ENCODE measurements around the gene SEMA6A. TPM values are rescaled to one million over a fixed set of nuclear protein-coding genes. Genes with fewer than 3 reads are reported as not detected.

Gene SEMA6A
- total RNA-seq, 1 donor from 2014 or later, result 6.9 TPM

DNA sequence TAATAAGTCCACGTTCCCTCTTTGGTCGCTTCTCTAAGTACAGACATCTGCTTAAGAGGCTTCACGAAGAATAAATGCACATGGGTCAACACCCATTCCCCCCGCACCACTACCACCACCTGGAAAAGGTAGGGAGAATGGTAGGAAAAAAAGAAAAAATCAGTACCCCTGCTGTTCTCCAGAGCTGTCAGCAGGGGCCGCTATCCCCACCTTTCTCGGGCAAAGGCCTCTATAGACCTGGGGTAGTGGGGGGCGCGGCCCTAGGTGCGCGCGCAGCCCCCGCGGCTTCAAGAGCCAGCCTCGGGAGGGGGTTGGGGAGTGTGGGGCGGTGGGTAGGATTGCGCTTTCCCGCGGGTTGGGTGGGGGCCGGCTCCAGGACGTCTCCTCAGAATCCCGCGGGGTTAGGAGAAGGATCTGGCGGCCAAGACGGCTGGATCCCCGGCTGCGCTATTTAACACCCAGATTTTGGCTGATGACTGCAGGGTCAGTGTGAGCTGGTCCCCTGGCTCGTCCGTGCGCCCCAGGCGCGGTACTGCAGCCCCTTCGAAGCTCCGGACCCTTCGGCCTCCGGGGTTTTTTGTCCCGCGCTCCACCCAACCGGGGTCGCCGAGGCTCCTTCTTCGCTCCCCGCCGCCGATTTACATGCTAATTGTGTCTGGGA, 1.6 kb upstream of the SEMA6A start:
- peak; percentile 46 for DNase-seq (ENCODE audit: low read depth)

DNA sequence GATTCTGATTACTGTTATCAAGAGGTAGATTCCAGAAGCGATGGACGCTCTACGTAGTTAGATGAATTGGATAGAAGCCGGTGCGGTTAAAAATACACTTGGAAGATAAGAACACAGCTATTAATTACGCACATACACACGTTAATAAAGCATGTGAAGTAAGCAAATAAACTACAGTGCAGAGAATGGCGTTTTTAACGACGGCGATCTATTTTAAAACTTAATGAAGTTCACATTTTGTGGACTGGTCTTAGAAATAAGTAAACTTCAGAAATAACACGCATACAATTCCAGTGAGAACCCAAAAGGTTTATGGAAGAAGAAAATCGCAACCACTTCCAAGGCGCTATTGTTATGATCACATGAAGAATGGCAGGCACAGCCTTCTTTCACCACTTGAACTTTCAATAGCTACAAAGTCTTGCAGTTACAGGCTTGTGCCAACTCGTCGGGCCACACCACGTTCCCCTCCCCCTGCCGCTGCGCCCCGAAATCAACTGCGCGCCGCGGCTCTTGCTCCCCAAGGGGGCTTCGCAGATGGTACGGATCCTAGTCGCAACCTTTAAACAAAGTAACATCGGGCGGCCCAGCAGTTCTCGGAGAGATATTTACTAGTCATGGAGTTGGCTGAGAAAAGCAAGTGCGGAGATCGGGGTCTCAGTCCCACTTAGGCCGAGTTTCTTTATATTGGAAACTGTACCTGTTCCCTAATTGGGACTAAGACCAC, 866 bp upstream of the SEMA6A start:
- peak; percentile 47 for DNase-seq (ENCODE audit: low read depth)

DNA sequence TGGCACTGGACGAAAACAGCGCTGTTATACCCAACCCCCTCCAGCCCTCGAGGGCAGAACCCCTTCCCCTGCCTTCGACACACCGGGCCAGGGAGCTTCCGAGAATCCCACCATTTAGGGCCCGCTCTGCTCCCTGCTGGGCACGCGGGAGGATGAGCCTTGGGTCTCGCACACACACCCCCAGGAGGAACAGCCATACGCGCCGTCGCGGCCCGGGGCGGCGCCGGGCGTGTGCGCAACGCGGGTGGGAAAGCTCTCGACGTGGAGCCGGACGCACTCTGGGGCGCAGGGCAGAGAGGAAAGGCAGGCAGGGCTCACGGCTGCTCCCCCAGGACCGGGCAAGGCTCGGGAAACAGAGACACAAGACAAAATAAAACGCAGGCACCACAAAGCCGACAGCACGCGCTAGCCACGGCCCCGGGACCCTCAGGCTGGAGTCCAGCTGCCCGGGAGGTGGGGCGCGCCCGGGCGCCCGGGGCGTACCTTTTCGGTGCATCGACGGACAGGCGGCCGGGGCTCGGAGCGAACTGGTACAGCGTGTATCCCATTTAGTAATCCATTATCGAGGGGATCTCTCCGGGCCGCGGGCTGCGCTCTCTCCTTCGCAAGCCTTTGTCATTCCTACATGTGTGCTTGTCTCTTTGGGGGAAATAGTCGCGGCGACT, 789 bp downstream of the SEMA6A start:
- DNase-seq (ENCODE audit: low read depth), result no peak

DNA sequence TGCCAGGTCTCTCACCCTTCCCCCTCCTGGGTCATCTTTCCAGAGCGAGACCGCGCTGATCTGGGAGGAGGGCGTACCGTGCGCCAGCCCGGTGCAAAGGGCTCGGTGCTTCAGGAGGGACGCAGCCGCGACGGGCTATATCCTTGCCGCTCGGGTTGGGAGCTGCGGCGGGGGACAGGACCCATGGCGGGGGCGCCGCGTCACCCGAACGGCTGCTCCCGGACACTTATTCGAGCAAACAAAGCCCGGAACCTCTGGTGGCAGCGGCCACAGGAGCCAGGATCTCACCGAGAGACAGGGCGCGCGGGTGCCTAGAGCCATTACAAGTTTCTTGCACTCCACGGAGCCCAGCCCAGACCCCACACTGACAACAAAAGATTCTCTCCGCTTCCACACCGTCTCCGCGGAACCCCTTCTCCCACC, 1.3 kb downstream of the SEMA6A start:
- no peak for DNase-seq (ENCODE audit: low read depth)

DNA sequence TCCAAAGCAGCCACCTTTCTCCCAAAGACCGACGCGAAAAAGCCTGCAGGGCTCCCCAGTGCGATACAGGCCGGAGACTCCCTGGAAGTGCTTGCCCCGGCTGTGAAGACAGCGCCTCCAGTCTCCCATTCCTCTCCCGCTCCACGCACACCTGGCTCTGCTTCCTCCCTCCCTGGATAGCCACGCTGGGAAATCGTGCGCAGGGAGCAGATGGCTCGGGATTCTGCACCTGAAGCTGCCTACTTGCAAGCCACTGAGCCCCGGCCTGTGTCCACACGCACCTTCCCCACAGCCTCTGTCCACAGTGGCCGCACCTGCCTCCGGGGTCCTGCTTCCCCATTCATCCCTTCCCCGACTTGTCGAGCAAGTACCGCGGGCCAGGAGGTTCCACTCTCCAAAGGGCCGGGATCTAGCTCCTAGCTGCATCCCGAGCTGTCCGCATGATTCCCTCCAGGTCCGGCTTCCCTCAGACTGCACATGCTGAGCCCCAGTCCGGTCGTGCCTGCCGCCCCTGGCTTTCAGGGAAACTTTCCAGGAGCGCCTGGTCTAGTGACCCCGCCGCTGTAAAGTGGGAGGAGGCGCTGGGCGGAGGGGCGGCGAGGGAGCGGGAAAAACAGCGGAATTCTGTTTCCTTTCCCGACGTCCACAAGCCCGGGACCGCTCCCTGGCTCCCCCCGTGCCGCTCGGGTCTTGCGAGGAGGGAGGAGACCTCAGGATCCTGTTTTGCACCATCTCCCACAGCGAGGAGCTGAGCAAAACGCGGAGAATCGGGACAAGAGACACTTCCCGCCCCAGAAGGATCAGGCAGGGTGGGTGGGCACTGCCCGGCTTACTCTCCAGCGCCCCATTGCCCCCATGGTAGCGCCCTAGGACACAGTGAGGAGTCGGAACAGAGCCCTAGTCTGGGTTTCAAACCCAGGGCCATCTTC, 2.0 kb downstream of the SEMA6A start:
- peak; percentile 21 for DNase-seq (ENCODE audit: low read depth)

DNA sequence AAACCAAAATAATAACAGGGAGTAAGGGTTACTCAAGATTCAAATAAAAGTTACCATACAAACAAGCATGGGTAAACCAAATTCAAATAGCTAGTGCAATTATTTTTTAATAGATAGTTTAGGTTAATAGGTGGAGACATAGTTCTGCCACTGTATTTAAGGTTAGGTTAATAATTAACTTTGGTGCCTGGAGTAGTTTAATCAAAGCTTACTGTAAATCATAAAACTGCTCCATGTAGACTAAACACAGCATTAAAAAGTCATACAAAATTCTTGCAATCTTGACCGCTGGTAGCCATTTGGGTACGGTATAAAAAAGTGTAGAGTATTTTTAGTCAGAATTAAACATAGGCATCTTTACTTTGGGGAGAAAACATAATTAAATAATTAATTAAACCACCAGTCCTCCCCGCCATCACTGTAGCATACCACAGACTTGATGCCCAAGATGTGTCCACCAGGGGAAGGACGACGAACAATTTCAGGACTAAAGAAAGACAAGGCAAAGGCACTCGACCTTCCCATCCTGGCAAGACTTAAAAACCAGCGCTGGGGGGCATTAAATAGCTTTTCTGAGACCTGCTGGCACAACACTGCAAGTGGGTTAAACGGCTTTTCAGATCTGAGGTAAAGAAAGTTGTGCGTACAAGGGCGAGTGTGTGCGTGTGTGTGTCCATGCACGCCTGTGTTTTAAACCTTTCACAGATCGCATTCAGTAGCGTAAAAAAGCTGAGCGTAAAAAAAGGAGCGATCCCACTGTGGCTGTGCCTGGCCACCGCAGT, 2.9 kb downstream of the SEMA6A start:
- DNase-seq (ENCODE audit: low read depth), result peak; percentile 41

DNA sequence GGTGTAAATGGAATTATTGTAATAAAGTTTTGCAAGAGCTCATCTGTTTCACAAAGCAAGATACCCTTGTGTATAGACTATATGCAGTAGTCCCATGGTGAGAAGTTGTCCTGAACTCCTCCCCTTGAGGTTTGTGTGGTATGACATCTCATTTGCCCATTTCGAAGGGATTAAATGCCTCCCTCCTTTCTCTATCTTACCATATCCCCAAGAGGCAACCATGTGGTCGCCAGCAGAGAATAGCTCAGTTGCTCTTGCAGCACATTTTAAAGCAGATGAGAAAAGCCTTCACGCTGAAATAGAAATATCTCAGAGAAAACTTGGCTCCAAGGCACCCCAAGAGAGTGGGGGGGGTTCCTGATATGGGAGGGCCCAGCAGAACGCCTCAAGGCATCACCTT, 4.6 kb downstream of the SEMA6A start:
- no peak for DNase-seq (ENCODE audit: low read depth)

DNA sequence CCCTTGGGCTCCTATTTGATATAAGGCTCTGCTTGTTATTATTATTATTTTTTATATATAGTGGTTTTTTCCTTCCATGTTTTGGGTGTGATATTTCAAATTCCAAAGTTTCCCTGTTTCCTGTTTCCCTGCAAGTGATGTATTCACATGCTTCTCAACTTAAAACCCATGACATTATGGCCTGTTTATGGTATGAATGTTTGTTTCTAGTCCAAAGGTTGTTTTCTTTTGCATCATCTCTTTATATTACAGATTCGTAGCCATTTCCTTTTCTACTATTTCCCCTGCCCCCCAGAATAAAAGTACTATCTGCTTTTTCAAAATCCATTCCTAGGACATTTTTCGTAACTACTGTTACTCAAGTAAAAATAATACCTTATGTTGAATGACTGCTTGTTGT, 7.5 kb downstream of the SEMA6A start:
- DNase-seq (ENCODE audit: low read depth), result no peak

DNA sequence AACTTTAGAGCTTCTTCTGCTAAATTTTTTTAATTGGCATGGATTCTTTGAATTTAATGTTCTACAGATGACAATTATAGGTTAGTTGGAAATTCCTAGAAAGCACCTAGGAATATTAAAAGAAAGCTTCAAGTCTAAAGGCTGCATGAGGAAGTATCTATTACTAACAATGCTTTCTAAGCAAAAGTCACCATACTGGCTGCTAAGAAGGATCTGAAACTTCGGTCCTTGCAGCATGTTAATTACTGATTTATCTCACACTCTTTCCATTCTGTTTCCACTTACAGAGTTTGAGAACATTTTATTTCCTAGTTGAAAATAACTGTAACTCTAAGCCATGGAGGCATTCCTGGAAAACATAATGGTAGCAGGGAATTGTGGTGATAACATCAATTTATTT, 8.4 kb downstream of the SEMA6A start:
- no peak for DNase-seq (ENCODE audit: low read depth)

DNA sequence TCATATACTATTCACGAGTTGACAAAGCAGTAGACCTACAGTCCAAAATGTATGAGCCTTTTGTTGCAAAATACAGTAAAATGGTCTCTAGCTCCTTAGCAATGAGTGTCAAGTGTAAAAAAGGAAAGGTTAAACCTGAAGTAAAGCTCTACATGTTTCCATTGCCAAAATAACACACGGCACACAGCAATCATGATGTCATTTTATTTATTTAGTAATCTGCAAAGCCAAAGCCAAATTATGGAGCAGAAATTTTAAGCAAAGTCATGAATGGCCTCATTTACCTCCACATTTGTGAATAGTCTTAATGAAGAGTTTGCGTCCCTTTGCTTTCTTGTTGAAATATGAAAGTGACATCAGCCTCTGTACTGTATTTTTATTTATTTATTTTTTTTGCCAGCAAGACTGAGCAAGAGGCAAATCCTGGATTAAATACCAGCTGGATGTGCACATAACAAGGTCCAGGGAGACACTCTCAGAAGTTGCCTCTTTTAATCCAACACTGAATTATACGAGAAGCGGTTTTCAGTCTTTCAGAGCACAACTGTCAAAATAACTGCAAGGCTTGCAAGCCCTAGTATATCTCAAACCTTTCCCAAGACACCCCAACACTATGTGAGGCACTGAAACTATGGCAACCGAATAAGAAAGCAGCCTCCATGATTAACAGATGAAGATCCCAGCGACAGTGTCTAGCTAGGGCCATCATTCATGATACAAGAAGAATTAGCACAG, 9.7 kb downstream of the SEMA6A start:
- no peak for DNase-seq (ENCODE audit: low read depth)

DNA sequence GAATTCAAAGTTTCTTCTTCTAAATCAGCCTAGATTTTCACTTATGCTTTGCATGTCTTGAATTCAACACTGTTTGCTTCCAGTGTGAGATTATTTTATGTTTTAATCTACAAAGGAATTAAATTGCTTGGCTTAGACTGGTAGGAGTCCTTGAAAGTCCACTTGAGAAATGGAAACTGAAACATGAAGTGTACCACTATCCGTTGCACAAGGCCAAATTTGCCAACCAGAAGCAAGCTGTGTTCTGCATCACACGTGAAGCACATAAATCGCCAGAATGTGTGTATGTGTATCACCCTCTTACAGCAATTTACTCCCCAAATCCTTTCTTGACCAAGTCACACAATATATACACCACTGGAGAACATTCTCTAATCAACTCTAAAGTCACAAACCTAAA, 10.3 kb downstream of the SEMA6A start:
- DNase-seq (ENCODE audit: low read depth), result no peak

DNA sequence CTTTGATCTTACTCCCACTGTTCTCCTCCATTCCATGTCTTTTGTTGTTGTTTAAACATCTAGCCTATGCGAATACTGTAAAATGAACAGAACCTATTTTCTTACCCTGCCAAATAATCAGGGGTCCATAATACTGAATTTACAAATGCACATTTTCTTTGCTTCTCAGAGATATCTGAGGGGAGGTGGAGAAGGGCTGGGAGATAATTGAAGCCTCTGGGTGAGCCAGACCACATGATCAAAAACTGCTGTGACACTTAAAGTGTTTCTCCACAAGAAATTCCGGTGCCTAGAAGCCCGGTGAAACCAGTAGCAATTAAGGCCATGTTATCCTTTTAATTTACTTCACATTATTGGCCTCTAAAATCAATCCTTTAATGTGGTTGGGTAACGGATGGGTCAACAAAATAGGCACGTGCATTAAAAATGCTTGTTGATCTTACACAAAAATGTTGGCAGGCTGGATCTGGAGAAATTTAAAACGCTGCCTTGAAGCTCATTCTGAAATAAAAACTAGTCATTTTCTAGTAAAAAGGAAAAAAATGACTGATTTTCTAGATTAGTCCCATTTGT, 10.8 kb downstream of the SEMA6A start:
- no peak for DNase-seq (ENCODE audit: low read depth)

DNA sequence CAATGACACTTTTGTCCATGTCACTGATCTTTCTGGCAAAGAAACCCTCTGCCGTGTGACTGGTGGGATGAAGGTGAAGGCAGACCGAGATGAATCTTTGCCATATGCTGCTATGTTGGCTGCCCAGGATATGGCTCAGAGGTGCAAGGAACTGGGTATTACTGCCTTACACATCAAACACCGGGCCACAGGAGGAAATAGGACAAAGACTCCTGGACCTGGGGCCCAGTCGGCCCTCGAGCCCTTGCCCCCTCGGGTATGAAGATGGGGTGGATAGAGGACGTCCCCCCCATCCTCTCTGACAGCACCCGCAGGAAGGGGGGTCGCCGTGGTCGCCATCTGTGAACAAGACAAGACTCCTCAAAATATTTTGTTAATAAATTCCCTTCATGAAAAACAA, 12.0 kb downstream of the SEMA6A start:
- no peak for DNase-seq (ENCODE audit: low read depth)

DNA sequence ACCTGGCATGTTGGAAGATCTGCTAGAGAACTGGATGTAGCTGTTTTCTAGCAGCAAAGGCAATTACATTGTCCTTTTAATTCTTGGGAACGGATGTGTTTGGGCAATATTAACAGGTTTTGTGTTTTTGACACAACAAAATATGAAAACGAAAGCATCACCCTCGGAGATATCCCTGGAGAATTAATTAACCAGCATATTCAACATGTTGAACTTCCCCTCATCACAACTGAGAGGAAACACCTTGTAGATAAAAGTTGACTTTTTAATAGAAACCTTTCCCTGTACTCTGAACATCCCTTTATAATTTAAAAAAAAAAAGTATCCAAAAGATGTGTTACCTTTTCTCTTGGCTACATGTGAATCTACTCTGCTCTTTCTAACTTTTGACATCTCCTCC, 13.0 kb downstream of the SEMA6A start:
- no peak for DNase-seq (ENCODE audit: low read depth)

DNA sequence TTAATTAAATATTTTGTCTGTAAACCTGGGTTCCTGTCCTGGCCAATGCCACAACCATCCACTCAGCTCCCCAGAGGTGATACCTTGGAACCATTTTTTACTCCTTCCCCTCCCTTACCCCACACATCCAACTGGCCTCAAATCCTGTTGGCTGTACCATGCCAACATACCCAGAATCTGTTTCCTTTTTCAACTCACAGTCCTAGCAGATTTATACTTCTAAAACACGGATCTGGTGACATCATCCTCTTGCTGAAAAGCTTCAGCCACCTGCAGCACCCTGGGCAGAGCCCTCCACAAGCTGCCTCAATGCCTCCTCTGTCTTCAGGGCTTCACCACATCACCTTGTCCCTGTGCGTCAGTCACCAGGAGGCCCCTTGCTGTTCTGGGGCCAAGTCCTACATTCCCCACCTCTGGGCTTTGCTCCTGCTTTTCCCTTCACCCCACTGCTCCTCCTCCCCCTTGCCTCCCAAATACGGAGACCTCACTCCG, 14.9 kb downstream of the SEMA6A start:
- no peak for DNase-seq (ENCODE audit: low read depth)

DNA sequence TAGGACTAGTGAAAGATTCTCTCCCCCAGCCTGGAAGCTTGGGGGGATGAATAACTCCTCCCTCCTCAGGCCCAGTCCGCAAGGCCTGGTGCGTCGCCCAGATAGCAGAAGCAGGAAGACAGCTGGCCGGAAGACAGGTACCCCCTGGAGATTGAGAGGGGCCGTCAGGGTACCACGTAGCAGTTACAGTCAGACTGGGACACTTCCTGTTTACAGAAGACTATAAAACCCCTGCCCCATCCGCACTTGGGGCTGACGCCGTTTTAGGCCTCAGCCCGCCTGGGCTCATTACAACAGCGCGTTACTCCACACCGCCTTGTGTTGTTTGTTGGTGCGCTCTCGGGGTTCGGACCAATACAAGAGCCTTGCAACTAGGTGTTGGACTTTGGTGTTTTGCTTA, 15.4 kb downstream of the SEMA6A start:
- no peak for DNase-seq (ENCODE audit: low read depth)

DNA sequence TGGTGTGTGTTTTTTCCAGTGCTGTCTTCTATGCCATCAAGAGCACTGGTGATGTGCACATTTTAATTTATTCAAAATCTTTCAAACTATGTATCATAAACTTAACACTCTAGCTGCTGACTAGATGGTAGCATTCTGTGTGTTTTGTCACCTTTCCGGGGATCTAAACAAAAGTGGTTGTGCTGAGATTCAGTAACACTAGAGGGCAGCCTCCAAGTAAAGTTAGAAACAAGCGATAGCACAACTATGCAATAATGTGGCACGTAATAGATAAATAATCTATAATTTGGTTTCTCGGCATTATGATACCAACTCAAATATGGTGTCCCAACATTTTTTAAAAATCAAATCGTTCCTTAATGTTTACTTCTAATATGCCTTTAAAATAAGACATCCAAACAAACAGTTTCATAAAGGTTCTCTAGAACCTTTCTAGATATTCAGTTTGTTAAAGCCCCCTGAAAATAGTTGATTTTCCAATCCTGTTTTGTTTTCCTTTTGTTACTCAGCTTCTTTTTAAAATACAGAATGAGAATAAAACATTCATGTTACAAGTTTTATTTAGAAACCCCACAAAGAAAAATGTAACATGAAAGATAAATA, 16.9 kb downstream of the SEMA6A start:
- DNase-seq (ENCODE audit: low read depth), result peak; percentile 42

DNA sequence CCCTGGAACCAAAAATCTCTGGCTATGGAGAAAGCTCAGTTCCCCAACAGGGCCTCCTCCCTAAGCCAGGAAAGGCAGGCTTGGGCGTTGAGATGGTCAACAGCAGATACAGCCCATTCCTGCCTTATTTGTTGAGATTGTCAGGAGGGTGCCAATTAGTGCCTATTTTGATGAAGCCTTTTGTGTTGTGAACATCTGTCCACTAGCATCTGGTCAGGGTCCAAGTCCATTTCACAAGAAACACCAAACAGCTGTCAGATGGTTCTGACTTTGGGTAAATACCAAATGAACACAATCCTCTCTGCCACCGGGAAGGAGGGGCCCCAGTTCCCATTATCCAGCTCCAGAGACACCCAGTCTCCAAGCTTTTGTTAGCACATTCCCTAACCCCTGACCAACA, 19.9 kb downstream of the SEMA6A start:
- DNase-seq (ENCODE audit: low read depth), result no peak

DNA sequence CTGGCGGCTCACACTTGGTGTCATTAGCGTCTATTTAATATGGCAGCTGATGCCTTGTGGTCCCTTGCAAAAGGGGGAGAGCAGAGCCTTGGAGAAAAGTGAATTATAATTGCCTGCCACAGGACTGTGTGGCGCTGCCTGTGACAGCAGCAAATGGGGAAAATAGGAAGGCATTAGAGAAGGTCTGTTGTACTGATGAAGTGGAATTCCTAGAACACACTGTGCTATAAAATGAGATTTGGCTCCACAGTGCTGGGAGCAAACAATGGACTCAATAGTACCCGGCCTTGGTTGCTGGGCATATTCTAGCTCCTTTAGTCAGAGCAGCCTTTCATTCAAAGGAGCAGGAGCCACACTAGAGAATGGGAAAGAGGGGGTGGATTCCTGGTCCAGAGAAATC, 21.3 kb downstream of the SEMA6A start:
- no peak for DNase-seq (ENCODE audit: low read depth)

DNA sequence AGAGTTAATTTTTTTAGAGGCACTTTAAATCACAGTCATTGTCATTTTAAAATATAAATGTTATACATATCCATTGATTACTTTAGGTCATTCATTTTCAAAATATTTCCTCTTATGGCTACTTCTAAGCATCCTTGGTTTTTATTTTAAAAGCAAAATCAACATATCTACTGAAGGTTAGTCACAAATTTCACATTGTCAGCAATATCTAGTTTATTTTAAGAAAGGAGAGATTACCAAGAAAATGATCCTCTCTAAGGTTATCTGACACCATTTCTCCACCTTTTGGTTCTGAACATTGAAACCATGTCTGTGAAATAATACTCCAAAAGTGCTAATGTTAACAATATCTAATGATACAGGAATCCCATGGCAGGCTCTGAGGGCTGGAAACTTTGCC, 24.5 kb downstream of the SEMA6A start:
- DNase-seq (ENCODE audit: low read depth), result no peak

All from renal cortical epithelial cell (primary cell).